Heart left ventricle (tissue), 13 donors: ENCODE measurements around the gene LRIG1.

Experiments used
- CTCF ChIP-seq, 12 donors: fragments of 200-600 bp; sonication (generic) in 4 of 12; IDR thresholded peaks; one replicate each; pipeline versions ENCODE4 v1.5.0 to v1.8.0; 2018 to 2022; ENCODE audit warnings: antibody characterized with exemption in 12 of 12, mild to moderate bottlenecking in 5 of 12
- POLR2A ChIP-seq, 2 donors: fragments of 450-650 bp; IDR thresholded peaks; one replicate each; pipeline ENCODE4 v1.6.1; 2017; ENCODE audit warnings: antibody characterized with exemption in 2 of 2, mild to moderate bottlenecking in 2 of 2, moderate library complexity in 2 of 2
- donor health status: ischemic (EF 13 %, LVEDD 7.1; RV severe dilation, severe dysfunction).
- donor health status: DM: no; HTN: yes; CAD: no.
- donor health status: DM: no; HTN: no; CAD: no.
- donor health status: ischemic (EF 25% LVEDD 6.9; RV normal size, moderate dysfunction).
- donor health status: ischemic (EF 25% LVEDD 5.7; RV mildly dilated, moderate dysfunction).
- donor health status: ischemic (EF 35%, LVEDD 5.7; RV mildly dilated, moderate dysfunction).
- donor health status: nonischemic (EF 11% LVEDD 7.7; RV severe dilation, severe dysfunction).
- donor health status: DM: yes; HTN: yes; CAD: no.
- donor health status: PGD.
- donor health status: ischemic (EF 29% LVEDD 5.4; RV normal size, mild dysfunction).
- donor health status: nonischemic (EF 23%, LVEDD 6.1; RV moderate dilation, normal function).

- no peak for TF ChIP-seq CTCF (IDR thresholded peaks at IDR 0.05)
- TF ChIP-seq POLR2A (IDR thresholded peaks at IDR 0.05), result no peak
Observed at GRCh38 chr3:66506154-66506553, 5.3 kb upstream of the LRIG1 start.
